Lung (tissue), 12 donors: ENCODE results near the gene HECTD2. TPM values are rescaled to one million over a fixed set of nuclear protein-coding genes. Genes with fewer than 3 reads are reported as not detected.
A peak's percentile ranks its signal among the peaks of the same experiment; 100 is the strongest.

Source experiments
- ATAC-seq: fragments of 200-7000 bp; cut with Tn5 transposase; one replicate; pipeline ENCODE4 v1.9.1; 2020; ENCODE audit warnings: moderate number of reproducible peaks; ENCODE audit not compliant: insufficient read depth, low FRiP score
- DNase-seq, 3 donors: peaks; one replicate each; pipeline ENCODE4 v3.0.0-alpha.2; 2013 to 2017
- H3K27ac ChIP-seq, 2 donors: one replicate each; pipeline ENCODE4 v1.5.1; 2013; ENCODE audit warnings: mild to moderate bottlenecking in 2 of 2, moderate library complexity in 2 of 2, control low read depth in 1 of 2, inconsistent platforms in 1 of 2, low read depth in 1 of 2, low read length in 1 of 2
- H3K27me3 ChIP-seq, 3 donors: one replicate each; pipeline ENCODE4 v1.5.1; 2013; ENCODE audit warnings: low read length in 2 of 3; ENCODE audit not compliant: control insufficient read depth in 3 of 3, insufficient read depth in 3 of 3
- H3K36me3 ChIP-seq, 4 donors: one replicate each; pipeline ENCODE4 v1.5.1; 2013; ENCODE audit warnings: low read length in 4 of 4, mild to moderate bottlenecking in 1 of 4, moderate library complexity in 1 of 4; ENCODE audit not compliant: control insufficient read depth in 4 of 4, insufficient read depth in 4 of 4
- H3K4me1 ChIP-seq, 5 donors: one replicate each; pipeline ENCODE4 v1.5.1; 2013; ENCODE audit warnings: low read length in 5 of 5, mild to moderate bottlenecking in 2 of 5, moderate library complexity in 1 of 5; ENCODE audit not compliant: control insufficient read depth in 5 of 5, insufficient read depth in 5 of 5
- H3K4me3 ChIP-seq: one replicate; pipeline ENCODE4 v1.5.1; 2013; ENCODE audit warnings: mild to moderate bottlenecking, control low read depth, moderate library complexity
- H3K9ac ChIP-seq, 2 donors: one replicate each; pipeline ENCODE4 v1.5.1; 2013; ENCODE audit warnings: low read length in 2 of 2, control low read depth in 1 of 2; ENCODE audit not compliant: insufficient read depth in 1 of 2
- H3K9me3 ChIP-seq, 4 donors: one replicate each; pipeline ENCODE4 v1.5.1; 2013; ENCODE audit warnings: low read length in 3 of 4, mild to moderate bottlenecking in 1 of 4, moderate library complexity in 1 of 4; ENCODE audit not compliant: control insufficient read depth in 4 of 4, insufficient read depth in 3 of 4
- WGBS, 2 donors: extraction: QIAGEN DNeasy Blood & Tissue Kit; methylation state at CpG; one replicate each; pipeline ENCODE4 v1.1.7; 2013; 5-methylcytosine and 5-hydroxymethylcytosine counted together
- polyA plus RNA-seq, 2 donors: library from polyadenylated mRNA; stranded (reverse); fragments of 200-250 nt; gene quantifications; one replicate each; pipeline ENCODE4 v1.2.1, GENCODE V29; 2013
- total RNA-seq, 2 donors: library from RNA; depleted of rRNA in 1 of 2; stranded (reverse); fragments of >200 nt in 1 of 2; gene quantifications; one replicate each; pipeline ENCODE4 v1.2.1, GENCODE V29; 2014 to 2021
- TF ChIP-seq, protein P1 (sequence below): IDR thresholded peaks from 2 replicates; pipeline ENCODE4 v1.5.1; 2012; ENCODE audit warnings: mild to moderate bottlenecking; ENCODE audit errors: control extremely low read depth, extremely low read depth
- donor health status: control.
- donor health status: control.
- donor health status: Bipolar disorder and iron deficiency.
- donor health status: healthy.
- donor health status: DM: yes; HTN: yes; CAD: no.

Gene HECTD2
- total and polyA plus RNA-seq, 4 donors = 3.1 to 50.8 (median 7.2) TPM

DNA sequence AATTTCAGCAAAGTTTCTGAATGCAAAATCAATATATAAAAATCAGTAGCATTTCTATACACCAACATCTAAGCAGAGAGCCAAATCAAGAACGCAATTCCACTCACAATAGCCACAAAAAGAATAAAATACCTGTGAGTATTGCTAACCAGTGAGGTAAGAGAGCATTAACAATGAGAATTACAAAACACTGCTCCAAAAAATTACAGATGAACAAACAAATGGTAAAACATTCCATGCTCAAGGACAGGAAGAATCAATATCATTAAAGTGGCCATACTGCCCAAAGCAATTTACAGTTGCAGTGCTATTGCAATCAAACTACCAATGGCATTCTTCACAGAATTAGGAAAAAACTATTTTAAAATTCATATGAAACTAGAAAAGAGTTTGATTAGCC, 61.5 kb downstream of the HECTD2 start:
- H3K9ac ChIP-seq = no peak overlapping the region
- H3K27ac ChIP-seq = no peak overlapping the region
- no peak overlapping the region for H3K4me3 ChIP-seq
- ATAC-seq (no peak), DNase-seq (no peak)
- H3K36me3 ChIP-seq = peaks cover 0 to 32% (median 19%) of the 10 kb centered on the region in 4 donors
- WGBS, 2 donors = 95 to 100% methylated on average over 1 of the region's 1 CpG
- TF ChIP-seq, protein P1, sequence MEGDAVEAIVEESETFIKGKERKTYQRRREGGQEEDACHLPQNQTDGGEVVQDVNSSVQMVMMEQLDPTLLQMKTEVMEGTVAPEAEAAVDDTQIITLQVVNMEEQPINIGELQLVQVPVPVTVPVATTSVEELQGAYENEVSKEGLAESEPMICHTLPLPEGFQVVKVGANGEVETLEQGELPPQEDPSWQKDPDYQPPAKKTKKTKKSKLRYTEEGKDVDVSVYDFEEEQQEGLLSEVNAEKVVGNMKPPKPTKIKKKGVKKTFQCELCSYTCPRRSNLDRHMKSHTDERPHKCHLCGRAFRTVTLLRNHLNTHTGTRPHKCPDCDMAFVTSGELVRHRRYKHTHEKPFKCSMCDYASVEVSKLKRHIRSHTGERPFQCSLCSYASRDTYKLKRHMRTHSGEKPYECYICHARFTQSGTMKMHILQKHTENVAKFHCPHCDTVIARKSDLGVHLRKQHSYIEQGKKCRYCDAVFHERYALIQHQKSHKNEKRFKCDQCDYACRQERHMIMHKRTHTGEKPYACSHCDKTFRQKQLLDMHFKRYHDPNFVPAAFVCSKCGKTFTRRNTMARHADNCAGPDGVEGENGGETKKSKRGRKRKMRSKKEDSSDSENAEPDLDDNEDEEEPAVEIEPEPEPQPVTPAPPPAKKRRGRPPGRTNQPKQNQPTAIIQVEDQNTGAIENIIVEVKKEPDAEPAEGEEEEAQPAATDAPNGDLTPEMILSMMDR = no peak
- H3K4me1 ChIP-seq = no peaks in the 10 kb centered on the region
- peaks cover 0 to 9% (median 5%) of the 10 kb centered on the region in 4 donors for H3K9me3 ChIP-seq
- no peaks in the 10 kb centered on the region for H3K27me3 ChIP-seq

GRCh38 chr10:91472911-91473310, 62.8 kb downstream of the HECTD2 start:
- DNase-seq = no peak
- H3K4me3 ChIP-seq = no peak overlapping the region
- peaks cover 0 to 19% (median 9%) of the 10 kb centered on the region in 4 donors for H3K36me3 ChIP-seq
- H3K27me3 ChIP-seq = no peaks in the 10 kb centered on the region
- TF ChIP-seq, protein P1 = no peak
- no peak for ATAC-seq
- H3K9me3 ChIP-seq = peaks cover 0 to 9% (median 2%) of the 10 kb centered on the region in 4 donors
- no peaks in the 10 kb centered on the region for H3K4me1 ChIP-seq
- no peak overlapping the region for H3K9ac ChIP-seq
- H3K27ac ChIP-seq = no peak overlapping the region
- 93 to 95% methylated on average over 2 of the region's 2 CpGs for WGBS, 2 donors

- Histone ChIP-seq H3K27ac (no peak overlapping the region), H3K4me1 (no peaks in the 10 kb centered on the region), H3K36me3 (peaks cover 0 to 12% (median 5%) of the 10 kb centered on the region in 4 donors), H3K4me3 (no peak overlapping the region), H3K27me3 (no peaks in the 10 kb centered on the region), H3K9ac (no peak overlapping the region), H3K9me3 (peaks cover 0 to 6% (median under 1%) of the 10 kb centered on the region in 4 donors)
- DNase-seq = no peak
- 88 to 91% methylated on average over 1 of the region's 1 CpG for WGBS, 2 donors
- no peak for ATAC-seq
- TF ChIP-seq, protein P1 = no peak
These were observed 63.9 kb downstream of the HECTD2 start for GRCh38 chr10:91474009-91474408.

- peaks cover 0 to 16% (median 4%) of the 10 kb centered on the region in 4 donors for H3K36me3 ChIP-seq
- TF ChIP-seq, protein P1 = no peak
- DNase-seq (peak in 1 of 3 donors; percentile 28), ATAC-seq (no peak)
- 86 to 94% methylated on average over 2 of the region's 2 CpGs for WGBS, 2 donors
- H3K9me3 ChIP-seq = no peaks in the 10 kb centered on the region
- no peak overlapping the region for H3K4me3 ChIP-seq
- H3K27ac ChIP-seq = no peak overlapping the region
- H3K27me3 ChIP-seq = no peaks in the 10 kb centered on the region
- no peaks in the 10 kb centered on the region for H3K4me1 ChIP-seq
- H3K9ac ChIP-seq = no peak overlapping the region
These were observed 67.1 kb downstream of the HECTD2 start for GRCh38 chr10:91477236-91477635.
